ENCODE measurements around the gene IMPDH2. TPM values are rescaled to one million over a fixed set of nuclear protein-coding genes. Genes with fewer than 3 reads are reported as not detected.

The IMPDH2 gene
- total and polyA plus RNA-seq, 3 donors from 2014 or later, result 93.0 to 98.5 (median 95.0) TPM

GRCh38 chr3:48990636-48991469 lies 38.3 kb downstream of the IMPDH2 start:
- H3K27ac ChIP-seq, result peak overlapping the region; percentile 68 to 81
- H3K4me3 ChIP-seq, result peak overlapping the region; percentile 85 to 92
- TF ChIP-seq POLR2A (IDR thresholded peaks at IDR 0.05) (no peak), CTCF (IDR thresholded peaks at IDR 0.05) (no peak)
- no peaks in the 10 kb centered on the region for H3K27me3 ChIP-seq
- peaks cover 21% of the 10 kb centered on the region for H3K4me1 ChIP-seq
- peak; percentile 69 for DNase-seq
- 3 to 20% methylated on average over 9 to 39 of the region's 40 CpGs for WGBS, 2 donors
- intact Hi-C loops (cut with DNase I; ENCODE audit: low total_unique reads), result no loop called here
- no peaks in the 10 kb centered on the region for H3K9me3 ChIP-seq
- no peaks in the 10 kb centered on the region for H3K36me3 ChIP-seq (ENCODE audit: low read depth, missing control alignments)

- Histone ChIP-seq H3K4me1 (peaks cover 21% of the 10 kb centered on the region), H3K27me3 (no peaks in the 10 kb centered on the region), H3K27ac (peak within 1 kb of the TSS; percentile 81 to 86), H3K9me3 (no peaks in the 10 kb centered on the region), H3K36me3 (ENCODE audit: low read depth, missing control alignments) (no peaks in the 10 kb centered on the region), H3K4me3 (peak within 1 kb of the TSS; percentile 85 to 92)
- WGBS, 2 donors, result 0% methylated on average over 2 to 32 of the region's 91 CpGs
- intact Hi-C loops (cut with DNase I; ENCODE audit: low total_unique reads), result no loop called here
- TF ChIP-seq POLR2A (IDR thresholded peaks at IDR 0.05), result no peak
- peak in 2 of 3 experiments; percentile 3 to 11 for TF ChIP-seq CTCF (IDR thresholded peaks at IDR 0.05)
- peak; percentile 92 for DNase-seq
Observed at GRCh38 chr3:48989796-48990635, 39.2 kb downstream of the IMPDH2 start, which contains the start of gene P4HTM. Gene P4HTM, plus strand, starts transcription at chr3:48990241. Its CDS starts 16 bp downstream, at chr3:48990257.

- 2% methylated on average over 5 to 21 of the region's 21 CpGs for WGBS, 2 donors
- H3K9me3 ChIP-seq, result no peaks in the 10 kb centered on the region
- H3K4me1 ChIP-seq, result peaks cover 21% of the 10 kb centered on the region
- no peaks in the 10 kb centered on the region for H3K36me3 ChIP-seq (ENCODE audit: low read depth, missing control alignments)
- intact Hi-C loops (cut with DNase I; ENCODE audit: low total_unique reads), result no loop called here
- no peaks in the 10 kb centered on the region for H3K27me3 ChIP-seq
- TF ChIP-seq CTCF (IDR thresholded peaks at IDR 0.05) (no peak), POLR2A (IDR thresholded peaks at IDR 0.05) (no peak)
- DNase-seq, result no peak
- peak overlapping the region; percentile 85 to 92 for H3K4me3 ChIP-seq
- peak overlapping the region; percentile 81 to 86 for H3K27ac ChIP-seq
Observed at GRCh38 chr3:48989126-48989795, 39.9 kb downstream of the IMPDH2 start.

- peaks cover 8% of the 10 kb centered on the region for H3K4me1 ChIP-seq
- no peak for DNase-seq
- no peak overlapping the region for H3K27ac ChIP-seq
- no peaks in the 10 kb centered on the region for H3K9me3 ChIP-seq
- H3K36me3 ChIP-seq (ENCODE audit: low read depth, missing control alignments), result no peaks in the 10 kb centered on the region
- TF ChIP-seq POLR2A (IDR thresholded peaks at IDR 0.05), result no peak
- TF ChIP-seq CTCF (IDR thresholded peaks at IDR 0.05), result no peak
- no peak overlapping the region for H3K4me3 ChIP-seq
- 88 to 90% methylated on average over 7 of the region's 7 CpGs for WGBS, 2 donors
- H3K27me3 ChIP-seq, result no peaks in the 10 kb centered on the region
- intact Hi-C loops (cut with DNase I; ENCODE audit: low total_unique reads), result no loop called here
Observed at GRCh38 chr3:48985831-48986376, 43.3 kb downstream of the IMPDH2 start.

Data from testis (tissue), 3 donors.